Type B pancreatic cell (in vitro differentiated cells): ENCODE results near the gene COL4A2. TPM values are rescaled to one million over a fixed set of nuclear protein-coding genes. Genes with fewer than 3 reads are reported as not detected.
"Not testable (repeated sequence)": the region's sequence is repeated elsewhere in the genome, so short reads cannot be mapped to it uniquely, and the experiment has no call there.

Source experiments
- DNase-seq: peaks from one replicate; pipeline ENCODE4 v3.0.0; 2021; ENCODE audit warnings: mixed read lengths; ENCODE audit not compliant: unreplicated experiment; ENCODE audit errors: extremely low spot score
- H3K27ac Mint-ChIP-seq: 2 replicates; pipeline ENCODE4 v1.8.0; 2021; ENCODE audit warnings: mild to moderate bottlenecking, mixed read lengths
- H3K27me3 Mint-ChIP-seq: 2 replicates; pipeline ENCODE4 v1.8.0; 2021; ENCODE audit warnings: mixed read lengths
- H3K36me3 Mint-ChIP-seq: 2 replicates; pipeline ENCODE4 v1.8.0; 2021; ENCODE audit warnings: mixed read lengths
- H3K4me1 Mint-ChIP-seq: one replicate; pipeline ENCODE4 v1.8.0; 2021; ENCODE audit warnings: mixed read lengths; ENCODE audit not compliant: unreplicated experiment
- H3K4me3 Mint-ChIP-seq: 2 replicates; pipeline ENCODE4 v1.8.0; 2021; ENCODE audit warnings: mild to moderate bottlenecking, mixed read lengths
- H3K9me3 Mint-ChIP-seq: 2 replicates; pipeline ENCODE4 v1.8.0; 2021; ENCODE audit warnings: mixed read lengths
- total RNA-seq: library from RNA; stranded (reverse); gene quantifications from 2 replicates; pipeline ENCODE4 v1.2.1, GENCODE V29; 2021; ENCODE audit warnings: low replicate concordance
- TF ChIP-seq, protein P1 (sequence below): fragments of 200-600 bp; sonication (generic); conservative IDR thresholded peaks from 2 replicates; pipeline ENCODE4 v1.5.0; 2021; ENCODE audit warnings: antibody characterized with exemption, mild to moderate bottlenecking

The COL4A2 gene
- total RNA-seq, 1 donor from 2014 or later: 145 TPM

DNA sequence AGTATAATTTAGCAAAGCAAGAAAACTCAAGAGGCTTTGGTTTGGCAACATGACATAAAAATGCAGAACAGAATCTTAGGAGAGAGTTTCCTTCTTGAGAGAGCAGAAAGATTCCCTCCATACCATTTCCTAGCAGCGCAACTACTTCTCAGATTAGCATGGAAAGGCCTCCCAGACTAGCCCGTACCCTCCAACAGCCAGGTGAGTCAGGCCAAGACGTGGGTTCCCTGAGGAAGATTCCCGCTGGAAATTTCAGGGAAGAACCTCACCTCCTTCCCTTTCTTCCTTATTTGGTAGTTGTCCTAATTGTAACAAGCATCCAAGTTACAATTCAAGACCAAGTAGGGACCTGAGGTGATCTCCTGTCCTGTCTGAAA, 12.3 kb downstream of the COL4A2 start:
- peak; percentile 20 for DNase-seq
- peaks cover 13% of the 10 kb centered on the region for H3K36me3 Mint-ChIP-seq
- H3K27me3 Mint-ChIP-seq: no peaks in the 10 kb centered on the region
- H3K4me3 Mint-ChIP-seq: no peak overlapping the region
- TF ChIP-seq, protein P1, sequence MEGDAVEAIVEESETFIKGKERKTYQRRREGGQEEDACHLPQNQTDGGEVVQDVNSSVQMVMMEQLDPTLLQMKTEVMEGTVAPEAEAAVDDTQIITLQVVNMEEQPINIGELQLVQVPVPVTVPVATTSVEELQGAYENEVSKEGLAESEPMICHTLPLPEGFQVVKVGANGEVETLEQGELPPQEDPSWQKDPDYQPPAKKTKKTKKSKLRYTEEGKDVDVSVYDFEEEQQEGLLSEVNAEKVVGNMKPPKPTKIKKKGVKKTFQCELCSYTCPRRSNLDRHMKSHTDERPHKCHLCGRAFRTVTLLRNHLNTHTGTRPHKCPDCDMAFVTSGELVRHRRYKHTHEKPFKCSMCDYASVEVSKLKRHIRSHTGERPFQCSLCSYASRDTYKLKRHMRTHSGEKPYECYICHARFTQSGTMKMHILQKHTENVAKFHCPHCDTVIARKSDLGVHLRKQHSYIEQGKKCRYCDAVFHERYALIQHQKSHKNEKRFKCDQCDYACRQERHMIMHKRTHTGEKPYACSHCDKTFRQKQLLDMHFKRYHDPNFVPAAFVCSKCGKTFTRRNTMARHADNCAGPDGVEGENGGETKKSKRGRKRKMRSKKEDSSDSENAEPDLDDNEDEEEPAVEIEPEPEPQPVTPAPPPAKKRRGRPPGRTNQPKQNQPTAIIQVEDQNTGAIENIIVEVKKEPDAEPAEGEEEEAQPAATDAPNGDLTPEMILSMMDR: no peak
- peaks cover 4% of the 10 kb centered on the region for H3K4me1 Mint-ChIP-seq
- no peak overlapping the region for H3K27ac Mint-ChIP-seq
- peaks cover 5% of the 10 kb centered on the region for H3K9me3 Mint-ChIP-seq

DNA sequence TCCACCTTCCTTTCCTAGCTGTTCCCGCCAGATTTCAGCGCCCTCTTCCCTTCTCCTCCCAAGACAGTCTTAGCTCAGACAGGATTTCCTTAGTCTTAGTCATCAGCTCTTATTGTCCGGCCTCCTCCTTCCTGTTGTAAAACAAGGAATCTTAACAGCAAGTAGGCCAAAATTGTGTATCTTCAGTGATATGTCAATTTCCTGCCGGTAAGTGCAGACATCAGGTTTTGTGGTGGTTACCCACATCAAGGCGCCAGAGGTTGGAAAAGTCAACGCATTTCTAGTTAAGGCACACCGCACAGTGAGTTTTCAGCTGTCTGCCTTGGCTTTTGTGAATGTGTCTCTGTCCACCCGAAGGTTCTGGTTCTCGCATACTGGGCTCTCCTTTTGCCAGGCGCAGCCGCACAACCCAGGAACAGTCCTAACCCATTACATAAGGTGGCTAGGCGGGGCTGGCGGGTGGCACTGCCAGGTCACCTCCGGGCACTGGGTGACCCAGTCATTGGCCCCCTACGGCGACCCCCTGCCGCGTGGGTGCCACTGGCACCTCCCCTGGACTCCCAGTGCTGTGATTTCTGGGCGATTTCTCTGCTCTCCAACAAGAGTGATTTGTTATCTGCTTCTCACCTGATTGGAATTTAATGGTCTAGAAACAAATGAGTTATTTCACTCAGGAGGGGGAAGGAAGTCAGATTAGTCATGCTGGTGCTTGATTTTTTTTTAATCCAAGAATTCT, 12.9 kb downstream of the COL4A2 start:
- no peaks in the 10 kb centered on the region for H3K27me3 Mint-ChIP-seq
- peak; percentile 54 for DNase-seq
- no peak overlapping the region for H3K27ac Mint-ChIP-seq
- peaks cover 5% of the 10 kb centered on the region for H3K9me3 Mint-ChIP-seq
- H3K36me3 Mint-ChIP-seq: peaks cover 16% of the 10 kb centered on the region
- H3K4me3 Mint-ChIP-seq: no peak overlapping the region
- TF ChIP-seq, protein P1: no peak
- peaks cover 9% of the 10 kb centered on the region for H3K4me1 Mint-ChIP-seq

DNA sequence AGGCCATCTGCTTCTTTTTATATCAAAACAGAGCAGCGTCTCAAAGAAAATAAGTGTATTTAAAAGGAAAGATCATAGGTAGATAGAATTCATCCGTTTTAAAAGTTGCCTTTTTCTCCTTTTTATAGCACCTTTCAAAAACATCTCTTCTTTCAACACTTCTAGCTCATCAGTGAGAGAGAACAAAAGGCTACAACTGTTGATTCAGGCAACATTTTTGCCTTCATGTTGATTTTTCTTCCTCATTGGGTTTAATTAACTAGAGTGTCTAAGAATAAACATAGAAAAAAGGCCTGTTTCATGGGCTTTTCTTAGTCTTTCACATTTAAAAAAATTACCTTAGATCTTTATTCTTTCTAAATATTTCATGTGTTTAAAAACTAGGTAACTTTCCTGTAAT, 13.6 kb downstream of the COL4A2 start:
- no peaks in the 10 kb centered on the region for H3K27me3 Mint-ChIP-seq
- TF ChIP-seq, protein P1: no peak
- peaks cover 14% of the 10 kb centered on the region for H3K4me1 Mint-ChIP-seq
- DNase-seq: no peak
- H3K27ac Mint-ChIP-seq: no peak overlapping the region
- peaks cover 17% of the 10 kb centered on the region for H3K36me3 Mint-ChIP-seq
- H3K4me3 Mint-ChIP-seq: no peak overlapping the region
- peaks cover 5% of the 10 kb centered on the region for H3K9me3 Mint-ChIP-seq

DNA sequence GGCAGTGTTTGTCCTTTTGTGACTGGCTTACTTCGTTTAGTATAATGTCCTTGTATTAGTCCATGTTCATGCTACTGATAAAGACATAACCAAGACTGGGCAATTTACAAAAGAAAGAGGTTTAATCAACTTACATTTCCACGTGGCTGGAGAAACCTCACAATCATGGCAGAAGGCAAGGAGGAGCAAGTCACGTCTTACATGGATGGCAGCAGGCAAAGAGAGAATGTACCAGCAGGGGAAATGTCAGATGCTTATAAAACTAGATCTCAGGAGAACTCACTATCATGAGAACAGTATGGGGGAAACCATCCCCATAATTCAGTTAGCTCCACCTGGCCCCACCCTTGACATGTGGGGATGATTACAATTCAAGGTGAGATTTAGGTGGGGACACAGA, 14.5 kb downstream of the COL4A2 start:
- not testable (repeated sequence) for H3K27ac Mint-ChIP-seq, H3K9me3 Mint-ChIP-seq, H3K4me3 Mint-ChIP-seq, DNase-seq, H3K27me3 Mint-ChIP-seq
- H3K4me1 Mint-ChIP-seq: peaks cover 20% of the 10 kb centered on the region
- peaks cover 17% of the 10 kb centered on the region for H3K36me3 Mint-ChIP-seq

DNA sequence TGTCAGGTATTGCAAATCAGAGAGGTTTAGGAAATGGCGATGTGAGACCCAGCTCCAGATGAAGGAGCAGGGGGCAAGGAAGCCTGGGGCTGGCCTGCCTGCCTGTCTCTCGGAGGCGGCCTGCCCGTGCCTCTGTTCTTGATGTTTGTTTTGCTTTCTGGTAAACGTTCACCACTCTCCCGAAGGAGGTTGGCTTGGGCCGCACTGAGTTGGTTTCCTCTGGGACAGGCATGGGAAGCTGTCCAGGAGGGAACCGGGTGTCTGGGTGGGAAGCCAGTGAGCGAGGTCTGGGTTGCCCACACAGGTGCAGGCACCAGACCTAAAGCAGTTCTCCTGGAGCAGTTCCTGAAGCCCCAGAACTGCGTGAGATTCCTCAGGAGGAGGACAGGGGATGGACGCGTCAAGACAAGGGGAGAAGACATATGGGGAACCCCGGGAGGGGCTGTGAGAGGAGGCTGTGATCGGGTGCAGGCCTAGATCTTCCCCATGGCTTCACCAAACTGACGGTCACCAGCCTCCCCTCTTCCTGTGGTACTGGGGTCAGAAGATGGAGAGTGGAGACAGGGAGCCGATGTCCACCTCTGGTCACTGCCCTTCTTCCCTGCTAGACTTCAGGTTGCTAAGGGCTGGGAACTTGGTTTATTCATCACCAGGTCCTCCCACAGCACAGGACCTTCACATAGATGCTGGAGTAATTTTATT, 15.2 kb downstream of the COL4A2 start:
- H3K27ac Mint-ChIP-seq: no peak overlapping the region
- H3K27me3 Mint-ChIP-seq: peaks cover 3% of the 10 kb centered on the region
- peaks cover 27% of the 10 kb centered on the region for H3K4me1 Mint-ChIP-seq
- TF ChIP-seq, protein P1: no peak
- H3K4me3 Mint-ChIP-seq: no peak overlapping the region
- DNase-seq: peak; percentile 62
- peaks cover 5% of the 10 kb centered on the region for H3K9me3 Mint-ChIP-seq
- H3K36me3 Mint-ChIP-seq: peaks cover 16% of the 10 kb centered on the region

DNA sequence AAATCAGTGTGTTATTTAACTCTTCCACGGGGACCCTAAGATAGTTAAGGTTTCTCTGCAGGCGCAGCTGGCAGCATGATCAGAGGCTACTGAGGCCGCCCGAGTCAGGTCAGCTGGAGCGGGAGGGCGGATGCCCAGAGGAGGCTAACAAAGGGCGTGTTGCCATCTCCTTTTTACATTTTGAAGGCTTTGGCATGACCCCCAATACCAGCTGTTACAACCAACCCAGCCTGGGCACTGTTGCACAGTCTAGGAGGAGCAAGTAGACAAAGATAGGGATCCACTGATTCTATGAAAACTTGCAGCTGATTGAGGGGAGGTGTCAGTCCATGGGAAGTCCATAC, 15.7 kb downstream of the COL4A2 start:
- peaks cover 5% of the 10 kb centered on the region for H3K9me3 Mint-ChIP-seq
- H3K4me1 Mint-ChIP-seq: peaks cover 31% of the 10 kb centered on the region
- H3K36me3 Mint-ChIP-seq: peaks cover 18% of the 10 kb centered on the region
- H3K27ac Mint-ChIP-seq: no peak overlapping the region
- TF ChIP-seq, protein P1: no peak
- DNase-seq: no peak
- H3K27me3 Mint-ChIP-seq: peaks cover 3% of the 10 kb centered on the region
- H3K4me3 Mint-ChIP-seq: no peak overlapping the region
